Thoracic aorta (tissue), 2 donors: Measurements from ENCODE around the gene IL5. TPM values are rescaled to one million over a fixed set of nuclear protein-coding genes. Genes with fewer than 3 reads are reported as not detected.

Experiments
- ATAC-seq: fragments of 150-250 bp; one replicate; pipeline ENCODE4 v1.8.0; 2017; ENCODE audit warnings: low read depth; ENCODE audit not compliant: insufficient number of reproducible peaks, low FRiP score
- DNase-seq: peaks from one replicate; pipeline ENCODE4 v3.0.0-alpha.2; 2020; ENCODE audit warnings: low spot score
- H3K27ac ChIP-seq, 2 donors: fragments of 200-600 bp; sonication (generic); 1 replicate in 1 of 2; 2 replicates in 1 of 2; pipeline ENCODE4 v1.5.1; 2016; ENCODE audit warnings: mild to moderate bottlenecking in 2 of 2, moderate library complexity in 2 of 2
- H3K27me3 ChIP-seq: fragments of 200-600 bp; sonication (generic); replicated peaks from 2 replicates; pipeline ENCODE4 v1.6.0; 2016; ENCODE audit warnings: mild to moderate bottlenecking; ENCODE audit not compliant: insufficient read depth
- H3K36me3 ChIP-seq: fragments of 200-600 bp; sonication (generic); one replicate; pipeline ENCODE4 v1.5.1; 2016
- H3K4me1 ChIP-seq, 2 donors: fragments of 200-600 bp; sonication (generic); 1 replicate in 1 of 2; 2 replicates in 1 of 2; pipeline versions ENCODE4 v1.5.1 to v1.6.0; 2016; ENCODE audit warnings: low read depth in 2 of 2, mild to moderate bottlenecking in 1 of 2; ENCODE audit not compliant: control insufficient read depth in 1 of 2
- H3K4me3 ChIP-seq: fragments of 200-600 bp; sonication (generic); 2 replicates; pipeline ENCODE4 v1.5.1; 2016; ENCODE audit warnings: mild to moderate bottlenecking
- H3K9me3 ChIP-seq: fragments of 200-600 bp; sonication (generic); 2 replicates; pipeline ENCODE4 v1.5.1; 2016
- total RNA-seq, 2 donors: library from RNA; depleted of rRNA; stranded (reverse); fragments of >200 nt; gene quantifications; one replicate each; pipeline versions ENCODE4 v1.1.0 to v1.2.3, GENCODE V29; 2016
- TF ChIP-seq, protein P1 (sequence below): fragments of 200-600 bp; sonication (generic); IDR thresholded peaks from one replicate; pipeline ENCODE4 v1.5.1; 2019; ENCODE audit warnings: antibody characterized with exemption

The IL5 gene
- total RNA-seq, 2 donors from 2014 or later, result not detected

DNA sequence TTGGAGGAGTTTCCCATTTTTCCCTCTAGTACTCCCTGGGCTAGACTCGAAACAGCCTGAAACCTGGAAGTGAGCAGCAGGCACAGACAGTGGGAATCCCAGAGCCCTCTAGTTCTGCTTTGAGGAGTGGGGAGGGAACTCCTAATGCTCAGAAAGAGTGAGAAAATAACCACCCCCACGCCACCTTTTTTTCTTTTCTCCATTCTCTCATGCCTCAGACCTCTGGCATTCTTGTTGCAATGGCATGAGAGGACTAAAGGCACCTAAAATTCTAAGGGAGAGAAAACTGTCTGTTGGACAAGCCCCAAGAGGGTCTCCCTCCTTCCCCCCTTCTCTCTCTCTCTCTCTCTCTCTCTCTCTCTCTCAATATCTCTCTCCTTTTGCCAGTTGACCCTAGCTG, 37.7 kb downstream of the IL5 start:
- TF ChIP-seq, protein P1, sequence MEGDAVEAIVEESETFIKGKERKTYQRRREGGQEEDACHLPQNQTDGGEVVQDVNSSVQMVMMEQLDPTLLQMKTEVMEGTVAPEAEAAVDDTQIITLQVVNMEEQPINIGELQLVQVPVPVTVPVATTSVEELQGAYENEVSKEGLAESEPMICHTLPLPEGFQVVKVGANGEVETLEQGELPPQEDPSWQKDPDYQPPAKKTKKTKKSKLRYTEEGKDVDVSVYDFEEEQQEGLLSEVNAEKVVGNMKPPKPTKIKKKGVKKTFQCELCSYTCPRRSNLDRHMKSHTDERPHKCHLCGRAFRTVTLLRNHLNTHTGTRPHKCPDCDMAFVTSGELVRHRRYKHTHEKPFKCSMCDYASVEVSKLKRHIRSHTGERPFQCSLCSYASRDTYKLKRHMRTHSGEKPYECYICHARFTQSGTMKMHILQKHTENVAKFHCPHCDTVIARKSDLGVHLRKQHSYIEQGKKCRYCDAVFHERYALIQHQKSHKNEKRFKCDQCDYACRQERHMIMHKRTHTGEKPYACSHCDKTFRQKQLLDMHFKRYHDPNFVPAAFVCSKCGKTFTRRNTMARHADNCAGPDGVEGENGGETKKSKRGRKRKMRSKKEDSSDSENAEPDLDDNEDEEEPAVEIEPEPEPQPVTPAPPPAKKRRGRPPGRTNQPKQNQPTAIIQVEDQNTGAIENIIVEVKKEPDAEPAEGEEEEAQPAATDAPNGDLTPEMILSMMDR, result no peak
- H3K36me3 ChIP-seq, result no peaks in the 10 kb centered on the region
- DNase-seq (no peak), ATAC-seq (no peak)
- H3K27ac ChIP-seq, result peak overlapping the region; percentile 42 to 46
- no peak overlapping the region for H3K4me3 ChIP-seq
- peaks cover 9 to 16% of the 10 kb centered on the region in 2 donors for H3K4me1 ChIP-seq
- no peaks in the 10 kb centered on the region for H3K27me3 ChIP-seq
- H3K9me3 ChIP-seq, result no peaks in the 10 kb centered on the region

DNA sequence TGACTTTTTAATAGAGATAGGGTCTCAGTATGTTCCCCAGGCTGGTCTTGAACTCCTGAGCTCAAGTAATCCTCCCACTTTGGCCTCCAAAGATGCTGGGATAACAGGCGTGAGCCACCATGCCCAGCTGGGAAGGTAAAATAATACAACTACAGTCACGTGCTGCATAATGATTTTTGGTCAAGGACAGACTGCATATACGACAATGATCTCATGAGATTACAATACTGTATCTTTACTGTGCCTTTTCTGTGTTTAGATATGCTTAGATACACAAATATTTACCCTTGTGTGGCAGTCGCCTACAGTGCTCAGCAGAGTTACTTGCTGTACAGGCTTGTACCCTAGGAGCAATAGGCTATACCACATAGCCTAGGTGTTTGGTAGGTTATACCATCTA, 38.6 kb downstream of the IL5 start:
- Histone ChIP-seq H3K27ac (no peak overlapping the region), H3K4me1 (peaks cover 9 to 20% of the 10 kb centered on the region in 2 donors)

DNA sequence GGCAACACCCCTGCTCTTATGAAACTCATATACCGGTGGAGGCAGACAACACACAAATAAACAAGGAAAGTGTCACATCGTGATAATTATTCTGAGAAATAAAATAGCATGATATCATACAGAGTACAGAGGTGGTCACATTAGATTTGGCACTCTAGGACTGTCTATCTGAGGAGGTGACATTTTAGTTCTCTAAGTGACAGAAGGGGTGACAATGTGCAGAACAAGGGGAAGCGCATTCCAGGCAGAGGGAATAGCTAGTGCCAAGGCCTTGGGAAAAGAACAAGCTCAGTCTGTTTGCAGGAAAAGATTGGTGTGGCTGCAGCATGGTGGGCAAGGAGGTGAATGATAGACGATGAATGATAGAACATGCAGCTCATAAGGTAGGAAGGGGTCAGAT, 40.1 kb downstream of the IL5 start:
- H3K4me3 ChIP-seq, result no peak overlapping the region
- ATAC-seq (no peak), DNase-seq (no peak)
- TF ChIP-seq, protein P1, result no peak
- no peaks in the 10 kb centered on the region for H3K27me3 ChIP-seq
- H3K36me3 ChIP-seq, result no peaks in the 10 kb centered on the region
- no peak overlapping the region for H3K27ac ChIP-seq
- no peaks in the 10 kb centered on the region for H3K9me3 ChIP-seq
- peaks cover 11 to 27% of the 10 kb centered on the region in 2 donors for H3K4me1 ChIP-seq

More for the DNA sequence above, 38.6 kb downstream of the IL5 start:
- TF ChIP-seq, protein P1, result no peak
- Histone ChIP-seq H3K4me3 (no peak overlapping the region), H3K9me3 (no peaks in the 10 kb centered on the region), H3K36me3 (no peaks in the 10 kb centered on the region), H3K27me3 (no peaks in the 10 kb centered on the region)
- ATAC-seq (no peak), DNase-seq (no peak)

DNA sequence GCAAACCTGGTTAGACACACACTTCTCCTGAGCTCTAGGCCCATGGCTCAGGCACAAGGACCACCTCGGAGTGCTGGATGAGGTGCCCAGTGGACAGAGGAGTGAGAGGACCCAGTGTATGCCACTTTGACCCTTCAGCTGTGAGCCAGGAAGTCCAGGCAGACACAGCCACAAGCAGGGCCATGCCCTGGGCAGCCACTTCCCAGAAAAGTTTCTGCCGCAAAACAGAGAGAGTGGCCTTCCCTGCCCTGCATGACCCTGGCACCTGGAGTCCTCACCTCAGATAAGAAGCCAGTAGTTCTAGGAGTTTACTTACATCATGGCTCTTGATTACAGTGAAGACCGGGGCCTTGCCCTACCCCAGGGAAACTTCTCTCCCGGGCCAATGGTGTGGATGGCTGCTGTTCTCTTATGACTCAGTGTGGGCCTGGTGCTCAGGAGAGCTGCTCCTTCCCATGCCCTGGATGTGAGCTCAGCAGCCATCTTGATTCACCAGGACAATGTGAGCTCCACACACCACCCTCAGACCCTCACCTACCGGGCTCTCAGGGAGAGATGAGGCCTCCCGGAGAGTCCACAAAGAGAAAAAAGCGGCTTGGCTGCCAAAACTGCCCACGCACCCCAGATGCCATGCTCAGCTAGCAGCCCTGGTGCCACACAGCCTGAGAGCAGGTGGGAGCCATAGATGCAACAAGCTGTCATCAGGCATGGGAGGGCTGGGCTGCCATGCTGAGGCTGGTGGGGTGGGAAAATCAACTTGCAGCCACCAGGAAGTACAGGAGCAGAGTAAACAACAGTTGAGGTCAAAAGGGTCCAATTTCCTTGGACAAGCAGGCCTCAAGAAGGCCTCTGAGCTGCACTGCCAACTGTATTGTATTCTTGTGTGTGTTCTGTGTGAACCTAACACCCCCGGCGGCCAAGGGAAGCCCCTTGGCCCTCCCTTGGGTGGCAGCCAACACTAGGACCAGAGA, 41.1 kb downstream of the IL5 start:
- Histone ChIP-seq H3K9me3 (no peaks in the 10 kb centered on the region), H3K36me3 (no peaks in the 10 kb centered on the region), H3K4me1 (peaks cover 20 to 37% of the 10 kb centered on the region in 2 donors), H3K4me3 (no peak overlapping the region), H3K27me3 (no peaks in the 10 kb centered on the region), H3K27ac (no peak overlapping the region)
- ATAC-seq, result no peak
- DNase-seq, result no peak
- TF ChIP-seq, protein P1, result no peak

DNA sequence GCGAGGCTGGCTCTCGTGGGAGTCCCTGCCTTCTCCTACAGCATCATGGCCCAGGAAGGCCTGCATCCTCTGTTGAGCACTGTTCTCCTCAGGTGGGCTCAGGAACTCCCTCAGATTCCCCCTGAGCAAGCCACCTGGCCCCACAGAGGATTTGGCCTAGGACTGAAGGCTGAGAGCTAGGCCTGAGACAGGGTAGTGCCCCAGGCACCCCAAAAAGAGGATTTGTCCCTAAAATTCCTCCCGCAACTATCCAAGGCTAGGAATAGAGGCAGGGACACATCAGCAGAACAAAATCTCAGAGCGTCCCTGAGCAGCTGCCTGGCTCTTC, 41.7 kb downstream of the IL5 start:
- DNase-seq (no peak), ATAC-seq (no peak)
- TF ChIP-seq, protein P1, result no peak
- H3K27ac ChIP-seq, result no peak overlapping the region
- H3K9me3 ChIP-seq, result no peaks in the 10 kb centered on the region
- H3K4me3 ChIP-seq, result no peak overlapping the region
- peaks cover 22 to 39% of the 10 kb centered on the region in 2 donors for H3K4me1 ChIP-seq
- H3K27me3 ChIP-seq, result no peaks in the 10 kb centered on the region
- H3K36me3 ChIP-seq, result no peaks in the 10 kb centered on the region
